ENCODE data around the gene ELMO1. TPM values are rescaled to one million over a fixed set of nuclear protein-coding genes. Genes with fewer than 3 reads are reported as not detected.

The ELMO1 gene
- total RNA-seq, 1 experiment from 2014 or later, result not detected

DNA sequence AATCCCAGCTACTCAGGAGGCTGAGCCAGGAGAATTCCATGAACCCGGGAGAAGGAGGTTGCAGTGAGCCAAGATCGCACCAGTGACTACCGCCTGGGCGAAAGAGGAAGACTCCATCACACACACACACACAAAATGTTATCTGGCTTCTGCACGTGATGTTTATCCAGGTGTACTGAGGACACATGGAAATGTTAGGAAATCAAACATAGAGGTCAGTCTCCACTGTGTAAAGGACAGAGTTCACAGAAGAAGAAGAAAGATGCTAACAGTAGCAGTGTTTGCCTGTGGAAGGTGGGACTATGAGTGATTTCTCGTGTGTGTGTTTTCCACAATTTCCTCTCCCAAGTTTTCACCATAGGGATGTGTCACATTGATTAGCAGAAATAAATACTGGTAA lies 256.9 kb downstream of the ELMO1 start:
- BruUV-seq (replicated peaks), result no TSS peak

DNA sequence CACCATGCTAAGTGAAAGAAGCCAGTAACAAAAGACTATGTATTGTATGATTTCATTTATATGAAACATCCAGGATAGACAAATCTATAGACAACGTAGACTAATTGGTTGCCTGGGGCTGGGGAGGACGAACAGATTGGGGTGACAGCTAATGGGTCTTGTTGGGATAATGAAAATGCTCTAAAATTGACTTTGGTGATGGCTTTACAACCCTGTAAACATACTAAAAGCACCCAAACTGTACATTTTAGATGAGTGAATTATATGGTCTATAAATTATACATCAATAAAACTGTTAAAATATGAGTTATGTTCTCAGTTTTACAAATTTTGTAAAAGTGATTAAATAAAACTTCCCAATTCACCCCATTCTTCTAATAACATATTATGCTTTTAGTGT lies 261.5 kb downstream of the ELMO1 start:
- no peaks in the 10 kb centered on the region for H3K9me3 ChIP-seq (ENCODE audit: low read depth, low read length, poor library complexity, severe bottlenecking)
- intact Hi-C loops (cut with micrococcal nuclease; ENCODE audit: unreplicated experiment), result no loop called here
- no peak overlapping the region for H3K4me3 ChIP-seq (ENCODE audit: low read depth, low read length, poor library complexity, severe bottlenecking)
- POLR2A ChIA-PET (ENCODE audit: low non-redundant PET), result no interaction called here
- TF ChIP-seq, protein P1, sequence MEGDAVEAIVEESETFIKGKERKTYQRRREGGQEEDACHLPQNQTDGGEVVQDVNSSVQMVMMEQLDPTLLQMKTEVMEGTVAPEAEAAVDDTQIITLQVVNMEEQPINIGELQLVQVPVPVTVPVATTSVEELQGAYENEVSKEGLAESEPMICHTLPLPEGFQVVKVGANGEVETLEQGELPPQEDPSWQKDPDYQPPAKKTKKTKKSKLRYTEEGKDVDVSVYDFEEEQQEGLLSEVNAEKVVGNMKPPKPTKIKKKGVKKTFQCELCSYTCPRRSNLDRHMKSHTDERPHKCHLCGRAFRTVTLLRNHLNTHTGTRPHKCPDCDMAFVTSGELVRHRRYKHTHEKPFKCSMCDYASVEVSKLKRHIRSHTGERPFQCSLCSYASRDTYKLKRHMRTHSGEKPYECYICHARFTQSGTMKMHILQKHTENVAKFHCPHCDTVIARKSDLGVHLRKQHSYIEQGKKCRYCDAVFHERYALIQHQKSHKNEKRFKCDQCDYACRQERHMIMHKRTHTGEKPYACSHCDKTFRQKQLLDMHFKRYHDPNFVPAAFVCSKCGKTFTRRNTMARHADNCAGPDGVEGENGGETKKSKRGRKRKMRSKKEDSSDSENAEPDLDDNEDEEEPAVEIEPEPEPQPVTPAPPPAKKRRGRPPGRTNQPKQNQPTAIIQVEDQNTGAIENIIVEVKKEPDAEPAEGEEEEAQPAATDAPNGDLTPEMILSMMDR (conservative IDR thresholded peaks at IDR 0.05; ENCODE audit: low read depth, low read length), result no peak
- no peak for DNase-seq (ENCODE audit: low spot score)
- CTCF ChIA-PET, result no interaction called here
- H3K27me3 ChIP-seq (replicated peaks; ENCODE audit: insufficient read depth, low read depth, low read length, poor library complexity), result peaks cover 8% of the 10 kb centered on the region
- BruUV-seq (replicated peaks), result no TSS peak
- no peak overlapping the region for H3K27ac ChIP-seq (ENCODE audit: low read depth, low read length, poor library complexity, severe bottlenecking)
- H3K4me1 ChIP-seq (ENCODE audit: insufficient read depth, low read length, poor library complexity, severe bottlenecking), result no peaks in the 10 kb centered on the region
- no peaks in the 10 kb centered on the region for H3K36me3 ChIP-seq (ENCODE audit: insufficient read depth, low read length, poor library complexity, severe bottlenecking)

More for the DNA sequence above, 256.9 kb downstream of the ELMO1 start:
- no peak overlapping the region for H3K4me3 ChIP-seq (ENCODE audit: low read depth, low read length, poor library complexity, severe bottlenecking)
- ChIA-PET CTCF (no interaction called here), POLR2A (ENCODE audit: low non-redundant PET) (no interaction called here)
- H3K36me3 ChIP-seq (ENCODE audit: insufficient read depth, low read length, poor library complexity, severe bottlenecking), result no peaks in the 10 kb centered on the region
- no peak for DNase-seq (ENCODE audit: low spot score)
- no peaks in the 10 kb centered on the region for H3K27me3 ChIP-seq (replicated peaks; ENCODE audit: insufficient read depth, low read depth, low read length, poor library complexity)
- TF ChIP-seq, protein P1 (conservative IDR thresholded peaks at IDR 0.05; ENCODE audit: low read depth, low read length), result no peak
- no peak for TF ChIP-seq EZH2 (IDR thresholded peaks at IDR 0.05; ENCODE audit: borderline replicate concordance, low read depth, low read length, poor library complexity, severe bottlenecking)
- H3K9me3 ChIP-seq (ENCODE audit: low read depth, low read length, poor library complexity, severe bottlenecking), result no peaks in the 10 kb centered on the region
- no peaks in the 10 kb centered on the region for H3K4me1 ChIP-seq (ENCODE audit: insufficient read depth, low read length, poor library complexity, severe bottlenecking)
- intact Hi-C loops (cut with micrococcal nuclease; ENCODE audit: unreplicated experiment), result loop anchor here (10.0 kb wide), 1 partner anchor 297 kb away; no protein-coding TSS in a partner anchor
- no peak overlapping the region for H3K27ac ChIP-seq (ENCODE audit: low read depth, low read length, poor library complexity, severe bottlenecking)

DNA sequence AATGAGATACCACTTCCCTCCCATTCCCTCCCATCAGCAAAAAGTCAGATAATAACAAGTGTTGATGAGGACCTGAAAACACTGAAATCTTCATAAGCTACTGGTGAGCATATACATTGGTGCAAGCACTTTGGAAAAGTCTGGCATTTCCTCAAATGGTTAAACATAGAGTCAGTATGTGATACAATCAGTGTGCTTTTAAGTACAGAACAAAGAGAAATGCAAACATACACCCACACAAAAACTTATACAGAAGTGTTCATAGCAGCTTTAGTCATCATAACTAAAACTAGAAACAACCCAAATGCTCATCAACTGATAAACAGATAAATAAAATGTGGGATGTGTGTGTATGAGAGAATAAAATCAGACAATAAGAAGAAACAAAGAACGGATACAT lies 261.9 kb downstream of the ELMO1 start:
- H3K9me3 ChIP-seq (ENCODE audit: low read depth, low read length, poor library complexity, severe bottlenecking), result no peaks in the 10 kb centered on the region
- TF ChIP-seq, protein P1 (conservative IDR thresholded peaks at IDR 0.05; ENCODE audit: low read depth, low read length), result no peak
- TF ChIP-seq EZH2 (IDR thresholded peaks at IDR 0.05; ENCODE audit: borderline replicate concordance, low read depth, low read length, poor library complexity, severe bottlenecking), result no peak
- H3K27me3 ChIP-seq (replicated peaks; ENCODE audit: insufficient read depth, low read depth, low read length, poor library complexity), result peaks cover 8% of the 10 kb centered on the region
- BruUV-seq (replicated peaks), result no TSS peak
- H3K4me3 ChIP-seq (ENCODE audit: low read depth, low read length, poor library complexity, severe bottlenecking), result no peak overlapping the region
- intact Hi-C loops (cut with micrococcal nuclease; ENCODE audit: unreplicated experiment), result no loop called here
- H3K36me3 ChIP-seq (ENCODE audit: insufficient read depth, low read length, poor library complexity, severe bottlenecking), result no peaks in the 10 kb centered on the region
- H3K27ac ChIP-seq (ENCODE audit: low read depth, low read length, poor library complexity, severe bottlenecking), result no peak overlapping the region
- DNase-seq (ENCODE audit: low spot score), result no peak
- POLR2A ChIA-PET (ENCODE audit: low non-redundant PET), result no interaction called here
- no peaks in the 10 kb centered on the region for H3K4me1 ChIP-seq (ENCODE audit: insufficient read depth, low read length, poor library complexity, severe bottlenecking)
- CTCF ChIA-PET, result no interaction called here

Data from A673 (cell line).